ENCODE results near the gene FOXRED2. TPM values are rescaled to one million over a fixed set of nuclear protein-coding genes. Genes with fewer than 3 reads are reported as not detected.

FOXRED2 gene
- total RNA-seq, 2 donors from 2014 or later: 28.3 to 33.3 TPM

DNA sequence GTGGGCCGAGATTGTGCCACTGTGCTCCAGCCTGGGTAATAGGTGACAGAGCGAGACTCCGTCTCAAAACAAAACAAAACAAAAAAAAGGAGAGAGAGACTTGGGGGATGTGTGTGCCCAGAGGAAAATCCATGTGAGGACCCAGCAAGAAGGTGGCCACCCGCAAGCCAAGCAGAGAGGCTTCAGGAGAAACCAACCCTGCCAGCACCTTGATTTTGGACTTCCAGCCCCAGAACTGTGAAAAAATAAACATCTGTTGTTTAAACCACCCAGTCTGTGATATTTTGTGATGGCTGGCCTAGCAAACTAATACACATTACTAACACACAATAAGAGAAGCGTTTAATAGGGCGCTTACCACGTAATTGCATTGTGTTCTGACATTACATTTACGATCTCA, 46.6 kb downstream of the FOXRED2 start:
- 95 to 96% methylated on average over 5 to 8 of the region's 8 CpGs for whole genome bisulfite sequencing, 2 experiments (ENCODE audit: insufficient coverage in 1 of 2, insufficient read length in 1 of 2)
- peak overlapping the region; percentile 59 for H3K27ac Mint-ChIP-seq
- no peaks in the 10 kb centered on the region for H3K27me3 Mint-ChIP-seq (ENCODE audit: insufficient read depth)
- H3K9me3 Mint-ChIP-seq: no peaks in the 10 kb centered on the region
- no peak overlapping the region for H3K4me3 Mint-ChIP-seq
- no peaks in the 10 kb centered on the region for H3K27me3 ChIP-seq (ENCODE audit: control insufficient read depth, insufficient read depth, low read length, poor library complexity, severe bottlenecking)
- TF ChIP-seq, protein P1, sequence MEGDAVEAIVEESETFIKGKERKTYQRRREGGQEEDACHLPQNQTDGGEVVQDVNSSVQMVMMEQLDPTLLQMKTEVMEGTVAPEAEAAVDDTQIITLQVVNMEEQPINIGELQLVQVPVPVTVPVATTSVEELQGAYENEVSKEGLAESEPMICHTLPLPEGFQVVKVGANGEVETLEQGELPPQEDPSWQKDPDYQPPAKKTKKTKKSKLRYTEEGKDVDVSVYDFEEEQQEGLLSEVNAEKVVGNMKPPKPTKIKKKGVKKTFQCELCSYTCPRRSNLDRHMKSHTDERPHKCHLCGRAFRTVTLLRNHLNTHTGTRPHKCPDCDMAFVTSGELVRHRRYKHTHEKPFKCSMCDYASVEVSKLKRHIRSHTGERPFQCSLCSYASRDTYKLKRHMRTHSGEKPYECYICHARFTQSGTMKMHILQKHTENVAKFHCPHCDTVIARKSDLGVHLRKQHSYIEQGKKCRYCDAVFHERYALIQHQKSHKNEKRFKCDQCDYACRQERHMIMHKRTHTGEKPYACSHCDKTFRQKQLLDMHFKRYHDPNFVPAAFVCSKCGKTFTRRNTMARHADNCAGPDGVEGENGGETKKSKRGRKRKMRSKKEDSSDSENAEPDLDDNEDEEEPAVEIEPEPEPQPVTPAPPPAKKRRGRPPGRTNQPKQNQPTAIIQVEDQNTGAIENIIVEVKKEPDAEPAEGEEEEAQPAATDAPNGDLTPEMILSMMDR (conservative IDR thresholded peaks at IDR 0.05): no peak
- H3K36me3 Mint-ChIP-seq (ENCODE audit: low read depth): no peaks in the 10 kb centered on the region
- DNase-seq: no peak
- H3K36me3 ChIP-seq (ENCODE audit: control insufficient read depth, insufficient read depth, low read length): no peaks in the 10 kb centered on the region
- H3K27ac ChIP-seq (ENCODE audit: low read depth, low read length): no peak overlapping the region
- H3K4me1 ChIP-seq (ENCODE audit: control insufficient read depth, insufficient read depth, low read length): peaks cover 13% of the 10 kb centered on the region
- H3K9me3 ChIP-seq (ENCODE audit: control insufficient read depth, low read length): no peaks in the 10 kb centered on the region
- H3K4me3 ChIP-seq (ENCODE audit: low read length): no peak overlapping the region
- H3K9ac ChIP-seq (ENCODE audit: extremely low read depth, low read length, poor library complexity, severe bottlenecking): no peak overlapping the region
- H3K4me1 Mint-ChIP-seq: peaks cover 18% of the 10 kb centered on the region

DNA sequence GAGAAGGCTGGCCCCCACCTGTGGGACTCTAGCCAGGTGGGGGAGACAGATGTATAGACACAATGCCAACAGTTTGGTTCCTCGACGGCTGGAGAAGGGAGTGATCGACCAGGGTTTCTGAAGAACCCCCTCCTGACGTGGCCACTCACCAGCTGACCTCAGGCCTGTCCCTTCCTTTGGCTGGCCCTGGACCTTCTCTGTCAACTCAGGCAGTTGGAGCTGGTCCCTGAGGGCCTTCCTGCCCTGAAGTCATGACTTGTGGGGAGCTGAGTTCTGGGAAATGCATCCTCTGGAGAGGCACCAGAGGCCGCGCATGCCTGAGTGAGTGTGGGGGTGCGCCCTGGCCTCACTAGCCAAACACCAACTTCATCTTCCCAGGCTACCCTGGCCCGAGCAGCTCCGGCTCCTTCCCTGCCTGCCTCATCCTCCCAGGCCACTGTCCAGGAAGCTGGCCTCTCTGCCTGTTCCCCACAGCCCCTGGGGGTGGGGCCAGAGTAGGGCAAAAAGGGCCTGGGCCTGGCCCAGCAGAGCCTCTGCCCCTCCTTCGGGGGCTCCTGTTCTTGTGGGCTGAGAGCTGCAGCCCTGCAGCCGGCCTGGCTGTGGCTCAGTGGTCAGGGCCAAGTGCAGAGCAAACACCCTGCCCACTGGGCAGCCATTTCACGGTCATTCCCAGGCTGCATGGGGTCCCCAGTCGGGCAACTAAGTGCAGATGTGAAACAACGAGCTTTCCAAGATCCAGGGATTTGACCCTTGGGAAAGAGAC, 49.0 kb downstream of the FOXRED2 start:
- Histone ChIP-seq H3K4me1 (ENCODE audit: control insufficient read depth, insufficient read depth, low read length) (peaks cover 13% of the 10 kb centered on the region), H3K4me3 (ENCODE audit: low read length) (no peak overlapping the region), H3K9me3 (ENCODE audit: control insufficient read depth, low read length) (no peaks in the 10 kb centered on the region), H3K27me3 (ENCODE audit: control insufficient read depth, insufficient read depth, low read length, poor library complexity, severe bottlenecking) (no peaks in the 10 kb centered on the region), H3K36me3 (ENCODE audit: control insufficient read depth, insufficient read depth, low read length) (no peaks in the 10 kb centered on the region), H3K9ac (ENCODE audit: extremely low read depth, low read length, poor library complexity, severe bottlenecking) (no peak overlapping the region), H3K27ac (ENCODE audit: low read depth, low read length) (no peak overlapping the region)
- no peaks in the 10 kb centered on the region for H3K27me3 Mint-ChIP-seq (ENCODE audit: insufficient read depth)
- TF ChIP-seq, protein P1 (conservative IDR thresholded peaks at IDR 0.05): no peak
- no peaks in the 10 kb centered on the region for H3K9me3 Mint-ChIP-seq
- peaks cover 18% of the 10 kb centered on the region for H3K4me1 Mint-ChIP-seq
- H3K36me3 Mint-ChIP-seq (ENCODE audit: low read depth): no peaks in the 10 kb centered on the region
- no peak overlapping the region for H3K4me3 Mint-ChIP-seq
- peak; percentile 71 for DNase-seq
- 88 to 90% methylated on average over 12 to 14 of the region's 14 CpGs for WGBS, 2 experiments (ENCODE audit: insufficient coverage in 1 of 2, insufficient read length in 1 of 2)
- H3K27ac Mint-ChIP-seq: no peak overlapping the region

DNA sequence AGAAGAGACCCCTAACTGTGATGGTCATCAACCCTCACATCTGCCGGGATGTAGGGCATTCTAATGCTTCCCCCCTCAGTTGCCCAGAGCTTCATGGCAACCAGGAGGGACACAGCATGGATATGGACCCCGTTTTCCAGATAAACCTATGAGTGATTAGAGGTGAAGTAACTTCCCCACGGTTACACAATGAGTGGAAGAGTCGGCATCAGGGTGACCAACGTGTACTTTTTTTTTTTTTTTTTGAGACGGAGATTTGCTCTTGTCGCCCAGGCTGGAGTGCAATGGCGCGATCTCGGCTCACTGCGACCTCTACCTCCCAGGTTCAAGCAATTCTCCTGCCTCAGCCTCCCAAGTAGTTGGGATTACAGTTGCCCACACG, 50.4 kb downstream of the FOXRED2 start:
- Histone ChIP-seq H3K27me3 (ENCODE audit: control insufficient read depth, insufficient read depth, low read length, poor library complexity, severe bottlenecking) (no peaks in the 10 kb centered on the region), H3K27ac (ENCODE audit: low read depth, low read length) (no peak overlapping the region), H3K36me3 (ENCODE audit: control insufficient read depth, insufficient read depth, low read length) (no peaks in the 10 kb centered on the region), H3K9me3 (ENCODE audit: control insufficient read depth, low read length) (no peaks in the 10 kb centered on the region), H3K4me1 (ENCODE audit: control insufficient read depth, insufficient read depth, low read length) (peaks cover 4% of the 10 kb centered on the region), H3K9ac (ENCODE audit: extremely low read depth, low read length, poor library complexity, severe bottlenecking) (no peak overlapping the region), H3K4me3 (ENCODE audit: low read length) (no peak overlapping the region)
- Mint-ChIP-seq H3K27me3 (ENCODE audit: insufficient read depth) (no peaks in the 10 kb centered on the region), H3K27ac (no peak overlapping the region), H3K4me3 (no peak overlapping the region), H3K4me1 (peaks cover 14% of the 10 kb centered on the region), H3K36me3 (ENCODE audit: low read depth) (no peaks in the 10 kb centered on the region), H3K9me3 (no peaks in the 10 kb centered on the region)
- DNase-seq: no peak
- TF ChIP-seq, protein P1 (conservative IDR thresholded peaks at IDR 0.05): no peak
- 67 to 89% methylated on average over 3 to 12 of the region's 12 CpGs for WGBS, 2 experiments (ENCODE audit: insufficient coverage in 1 of 2, insufficient read length in 1 of 2)
